Measurements from ENCODE around the gene FAM177B.

FAM177B gene

GRCh38 chr1:222788402-222789156, 51.6 kb downstream of the FAM177B start:
- DNase-seq, result no peak

DNA sequence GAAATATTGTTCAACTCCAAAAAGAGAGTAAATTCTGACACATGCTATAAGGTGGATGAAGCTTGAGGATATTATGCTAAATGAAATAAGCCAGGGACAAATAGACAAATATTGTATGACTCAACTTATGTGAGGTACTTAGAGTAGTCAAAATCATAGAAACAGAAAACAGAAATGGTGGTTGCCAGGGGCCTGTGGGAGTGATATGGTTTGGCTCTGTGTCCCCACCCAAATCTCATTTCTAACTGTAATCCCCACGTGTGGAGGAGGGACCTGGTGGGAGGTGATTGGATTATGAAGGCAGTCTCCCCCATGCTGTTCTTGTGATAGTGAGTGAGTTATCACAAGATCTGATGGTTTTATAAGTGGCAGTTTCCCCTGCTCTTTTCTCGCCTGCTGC, 53.1 kb downstream of the FAM177B start:
- DNase-seq, result no peak

DNA sequence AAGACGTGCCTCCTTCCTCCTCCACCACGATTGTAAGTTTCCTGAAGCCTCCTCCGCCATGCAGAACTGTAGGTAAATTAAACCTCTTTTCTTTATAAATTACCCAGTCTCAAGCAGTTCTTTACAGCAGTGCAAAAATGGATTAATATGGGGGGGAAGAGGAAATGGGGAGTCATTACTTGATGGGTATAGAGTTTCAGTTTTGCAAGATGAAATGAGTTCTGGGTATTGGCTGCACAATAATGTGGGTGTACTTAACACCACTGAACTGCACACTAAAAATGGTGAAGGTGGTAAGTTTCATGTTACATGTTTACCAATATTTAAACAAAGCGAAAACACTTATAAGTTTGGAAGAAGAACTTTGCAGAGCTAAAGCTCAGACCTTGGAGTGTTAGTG, 53.5 kb downstream of the FAM177B start:
- DNase-seq, result no peak

DNA sequence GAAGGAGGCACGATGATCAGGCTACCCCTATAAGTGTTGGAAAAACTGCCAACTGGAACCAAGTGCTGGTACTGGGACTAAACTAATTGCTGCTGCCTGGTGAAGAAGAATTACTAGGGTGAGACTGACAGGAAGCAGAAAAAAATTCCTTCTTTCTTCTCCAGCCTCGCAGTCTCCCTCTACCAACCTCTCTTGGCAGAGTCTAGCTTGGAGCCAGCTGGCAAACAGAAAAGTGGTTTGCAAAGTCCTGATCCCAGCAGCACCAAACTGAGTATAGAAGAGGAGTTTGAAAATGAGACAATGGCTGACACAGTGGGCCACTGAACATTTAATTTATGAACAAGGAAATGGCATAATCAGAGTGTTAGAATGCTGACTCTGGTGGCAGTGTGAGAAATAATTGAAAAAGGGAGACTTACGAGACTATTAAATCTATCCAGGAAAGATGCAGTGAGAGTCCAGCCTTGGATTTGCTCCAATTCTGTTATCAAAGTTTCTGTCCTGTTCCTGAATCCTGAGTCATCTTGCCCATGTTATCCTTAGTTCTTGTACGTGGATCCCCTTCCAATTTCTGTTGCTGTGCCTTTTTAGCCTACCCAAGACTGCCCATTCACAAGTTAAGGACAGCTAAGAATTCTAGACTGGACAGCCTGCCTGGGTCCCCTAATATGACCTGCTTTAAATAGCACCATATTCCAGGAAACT, 54.2 kb downstream of the FAM177B start:
- no peak for DNase-seq

DNA sequence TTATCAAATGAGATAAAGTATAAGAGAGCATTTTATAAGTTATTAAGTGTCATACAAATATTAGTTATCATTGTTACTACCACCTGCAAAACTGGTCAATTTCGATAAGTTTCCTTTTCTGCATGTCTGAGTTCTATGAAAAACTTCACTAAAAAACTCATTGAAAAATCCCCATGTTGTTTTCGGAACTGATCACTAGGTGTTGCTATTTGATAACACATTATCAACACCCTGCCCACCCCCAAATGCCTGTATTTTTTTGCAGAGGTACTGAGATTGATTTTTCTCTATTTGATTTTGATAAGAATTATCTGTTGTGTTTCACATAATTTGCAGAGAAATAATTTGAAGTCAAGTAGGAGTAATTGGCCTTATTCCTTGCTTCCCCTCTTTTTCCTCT, 55.7 kb downstream of the FAM177B start:
- peak; percentile 30 for DNase-seq

DNA sequence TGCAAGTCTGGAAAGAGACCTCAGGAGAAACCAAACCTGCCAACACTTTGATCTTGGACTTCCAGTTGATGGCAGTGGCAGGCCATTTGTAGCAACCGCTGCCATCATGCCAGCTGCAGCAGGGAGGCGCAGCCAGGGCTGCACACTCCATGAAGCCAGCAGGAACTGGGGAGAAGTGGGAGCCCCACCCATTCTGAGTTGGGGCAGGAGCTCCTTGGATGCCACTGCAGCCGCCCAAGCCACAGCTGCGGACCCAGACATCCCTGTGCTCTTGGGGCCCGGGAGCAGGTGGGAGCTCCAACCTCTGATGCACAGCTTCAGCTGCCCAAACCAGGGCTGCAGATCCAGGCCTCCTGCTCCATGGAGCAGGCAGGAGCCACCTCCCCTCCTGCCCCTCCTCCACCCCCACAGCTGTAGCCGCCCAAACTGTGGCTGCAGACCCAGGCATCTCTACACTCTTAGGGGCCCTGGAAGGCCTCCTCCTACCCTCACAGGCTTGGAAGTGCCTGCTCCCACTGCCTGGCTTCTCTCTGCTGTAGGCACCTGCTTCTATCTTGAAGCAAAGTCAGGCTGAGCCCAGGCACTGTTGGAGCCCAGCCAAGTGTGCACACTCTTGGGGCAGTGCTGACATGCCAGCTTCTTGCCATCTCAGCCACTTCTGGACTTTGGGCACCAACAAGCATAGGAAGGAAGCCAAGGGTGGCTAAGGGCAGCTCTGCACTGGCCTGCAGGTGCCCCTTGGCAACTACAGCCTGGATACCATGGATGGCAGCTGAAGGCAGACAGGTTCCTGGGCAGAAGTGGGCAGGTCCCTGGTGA, 57.9 kb downstream of the FAM177B start:
- DNase-seq, result no peak

DNA sequence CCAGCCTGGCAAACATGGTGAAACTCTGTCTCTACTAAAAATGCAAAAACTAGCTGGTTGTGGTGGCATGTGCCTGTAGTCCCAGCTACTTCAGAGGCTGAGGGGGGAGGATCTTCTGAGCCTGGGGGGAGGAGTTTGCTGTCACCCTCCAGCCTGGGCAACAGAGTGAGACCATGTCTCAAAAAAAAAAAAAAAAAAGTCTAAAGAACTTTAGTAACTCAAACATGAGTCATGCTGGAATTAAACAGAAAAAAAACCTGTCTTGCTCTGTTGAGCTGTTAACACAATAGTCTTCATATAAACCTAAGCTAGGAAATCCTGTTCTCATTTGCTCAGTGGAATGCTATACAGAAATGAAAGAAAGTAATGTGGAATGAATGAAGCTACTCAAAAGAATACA, 61.1 kb downstream of the FAM177B start:
- DNase-seq, result no peak

GRCh38 chr1:222798975-222799374, 62.0 kb downstream of the FAM177B start:
- no peak for DNase-seq
